ENCODE measurements around the gene NUTF2.

Gene NUTF2

GRCh38 chr16:67837811-67838210, 8.9 kb upstream of the NUTF2 start:
- no peak for DNase-seq (ENCODE audit: low read depth)

GRCh38 chr16:67841198-67841815, 5.4 kb upstream of the NUTF2 start:
- DNase-seq (ENCODE audit: low read depth) = no peak

- DNase-seq (ENCODE audit: low read depth) = peak; percentile 84
These were observed 4.8 kb upstream of the NUTF2 start, which contains the start of gene THAP11 for GRCh38 chr16:67841816-67842508. THAP11 (plus strand) TSS chr16:67842320; CDS start chr16:67842555, 235 bp downstream.

GRCh38 chr16:67842509-67843342, 4.0 kb upstream of the NUTF2 start:
- DNase-seq (ENCODE audit: low read depth) = peak; percentile 68

- no peak for DNase-seq (ENCODE audit: low read depth)
These were observed 3.4 kb upstream of the NUTF2 start for GRCh38 chr16:67843343-67843765.

- DNase-seq (ENCODE audit: low read depth) = no peak
These were observed 2.2 kb upstream of the NUTF2 start for GRCh38 chr16:67844497-67844896.

GRCh38 chr16:67845291-67846062, 1.3 kb upstream of the NUTF2 start:
- DNase-seq (ENCODE audit: low read depth) = no peak

- no peak for DNase-seq (ENCODE audit: low read depth)
These were observed 742 bp upstream of the NUTF2 start for GRCh38 chr16:67846063-67846319.

GRCh38 chr16:67847064-67847861, 530 bp downstream of the NUTF2 start, which contains the start of gene CENPT:
CENPT (minus strand) TSS chr16:67847693; CDS start chr16:67833859, 13,834 bp downstream.
- DNase-seq (ENCODE audit: low read depth) = no peak

- no peak for DNase-seq (ENCODE audit: low read depth)
These were observed 1.4 kb downstream of the NUTF2 start for GRCh38 chr16:67848118-67848517.

GRCh38 chr16:67853670-67854069, 6.9 kb downstream of the NUTF2 start:
- no peak for DNase-seq (ENCODE audit: low read depth)

- no peak for DNase-seq (ENCODE audit: low read depth)
These were observed 9.1 kb downstream of the NUTF2 start for GRCh38 chr16:67855789-67856188.

- no peak for DNase-seq (ENCODE audit: low read depth)
These were observed 10.3 kb downstream of the NUTF2 start for GRCh38 chr16:67856927-67857546.

GRCh38 chr16:67857547-67858233, 11.0 kb downstream of the NUTF2 start:
- peak; percentile 37 for DNase-seq (ENCODE audit: low read depth)

- DNase-seq (ENCODE audit: low read depth) = no peak
These were observed 11.8 kb downstream of the NUTF2 start for GRCh38 chr16:67858500-67858899.

GRCh38 chr16:67860589-67861398, 14.1 kb downstream of the NUTF2 start:
- no peak for DNase-seq (ENCODE audit: low read depth)

GRCh38 chr16:67861877-67862276, 15.1 kb downstream of the NUTF2 start:
- DNase-seq (ENCODE audit: low read depth) = no peak

GRCh38 chr16:67862623-67863583, 16.2 kb downstream of the NUTF2 start:
- no peak for DNase-seq (ENCODE audit: low read depth)

All from T-helper 22 cell (primary cell).